Right atrium auricular region (tissue), 2 donors: ENCODE measurements around the gene ZNF444. TPM values are rescaled to one million over a fixed set of nuclear protein-coding genes. Genes with fewer than 3 reads are reported as not detected.

Source experiments
- DNase-seq: peaks from one replicate; pipeline ENCODE4 v3.0.0-alpha.2; 2019; ENCODE audit warnings: low spot score
- H3K27ac ChIP-seq, 2 donors: fragments of 200-600 bp; sonication (generic); 1 replicate in 1 of 2; 2 replicates in 1 of 2; pipeline ENCODE4 v1.5.1; 2016 to 2019
- H3K27me3 ChIP-seq, 2 donors: fragments of 200-600 bp; sonication (generic); one replicate each; pipeline versions ENCODE4 v1.5.1 to v1.6.0; 2017 to 2019
- H3K36me3 ChIP-seq: fragments of 200-600 bp; sonication (generic); one replicate; pipeline ENCODE4 v1.5.1; 2016
- H3K4me1 ChIP-seq, 2 donors: fragments of 200-600 bp; sonication (generic); one replicate each; pipeline versions ENCODE4 v1.5.1 to v1.6.0; 2017 to 2019
- H3K4me3 ChIP-seq, 2 donors: fragments of 200-600 bp; sonication (generic); 1 replicate in 1 of 2; 2 replicates in 1 of 2; pipeline ENCODE4 v1.5.1; 2017 to 2019; ENCODE audit warnings: mild to moderate bottlenecking in 1 of 2, moderate library complexity in 1 of 2
- H3K9me3 ChIP-seq, 2 donors: fragments of 200-600 bp; sonication (generic); one replicate each; pipeline ENCODE4 v1.5.1; 2019
- CTCF ChIP-seq, 2 donors: fragments of 200-600 bp; sonication (generic); IDR thresholded peaks; one replicate each; pipeline ENCODE4 v1.5.1; 2019; ENCODE audit warnings: antibody characterized with exemption in 2 of 2
- total RNA-seq, 2 donors: library from RNA; depleted of rRNA; stranded (reverse); fragments of >200 nt; gene quantifications; one replicate each; pipeline ENCODE4 v1.1.0, GENCODE V29; 2016

ZNF444 gene
- total RNA-seq, 2 donors from 2014 or later: 26.1 to 30.9 TPM

- TF ChIP-seq CTCF (IDR thresholded peaks at IDR 0.05): no peak
- Histone ChIP-seq H3K4me3 (no peak overlapping the region), H3K27me3 (no peaks in the 10 kb centered on the region), H3K9me3 (no peaks in the 10 kb centered on the region), H3K27ac (no peak overlapping the region), H3K4me1 (peaks cover 0 to 26% of the 10 kb centered on the region in 2 donors), H3K36me3 (peaks cover 18% of the 10 kb centered on the region)
- DNase-seq: no peak
Measured at GRCh38 chr19:56142897-56143434, 1.9 kb downstream of the ZNF444 start.

GRCh38 chr19:56144376-56144775, 3.3 kb downstream of the ZNF444 start:
- Histone ChIP-seq H3K27ac (no peak overlapping the region), H3K4me1 (peaks cover 0 to 26% of the 10 kb centered on the region in 2 donors), H3K36me3 (peaks cover 27% of the 10 kb centered on the region), H3K4me3 (no peak overlapping the region), H3K27me3 (no peaks in the 10 kb centered on the region), H3K9me3 (no peaks in the 10 kb centered on the region)
- no peak for TF ChIP-seq CTCF (IDR thresholded peaks at IDR 0.05)
- DNase-seq: no peak

- Histone ChIP-seq H3K27ac (no peak overlapping the region), H3K4me1 (peaks cover 0 to 25% of the 10 kb centered on the region in 2 donors), H3K36me3 (peaks cover 27% of the 10 kb centered on the region), H3K9me3 (no peaks in the 10 kb centered on the region), H3K27me3 (no peaks in the 10 kb centered on the region), H3K4me3 (no peak overlapping the region)
- DNase-seq: no peak
- no peak for TF ChIP-seq CTCF (IDR thresholded peaks at IDR 0.05)
Measured at GRCh38 chr19:56144831-56145230, 3.7 kb downstream of the ZNF444 start.

GRCh38 chr19:56145698-56146097, 4.6 kb downstream of the ZNF444 start:
- Histone ChIP-seq H3K4me3 (no peak overlapping the region), H3K27ac (no peak overlapping the region), H3K36me3 (peaks cover 27% of the 10 kb centered on the region), H3K27me3 (no peaks in the 10 kb centered on the region), H3K4me1 (peaks cover 0 to 19% of the 10 kb centered on the region in 2 donors), H3K9me3 (no peaks in the 10 kb centered on the region)
- no peak for TF ChIP-seq CTCF (IDR thresholded peaks at IDR 0.05)
- DNase-seq: no peak

GRCh38 chr19:56146904-56147303, 5.8 kb downstream of the ZNF444 start:
- no peaks in the 10 kb centered on the region for H3K9me3 ChIP-seq
- no peak for TF ChIP-seq CTCF (IDR thresholded peaks at IDR 0.05)

GRCh38 chr19:56147307-56147706, 6.2 kb downstream of the ZNF444 start:
- Histone ChIP-seq H3K36me3 (peaks cover 27% of the 10 kb centered on the region), H3K9me3 (no peaks in the 10 kb centered on the region), H3K4me3 (no peak overlapping the region), H3K4me1 (peaks cover 0 to 10% of the 10 kb centered on the region in 2 donors), H3K27ac (no peak overlapping the region), H3K27me3 (no peaks in the 10 kb centered on the region)
- no peak for DNase-seq
- no peak for TF ChIP-seq CTCF (IDR thresholded peaks at IDR 0.05)

More at GRCh38 chr19:56146904-56147303, 5.8 kb downstream of the ZNF444 start:
- no peak for DNase-seq
- Histone ChIP-seq H3K27me3 (no peaks in the 10 kb centered on the region), H3K27ac (no peak overlapping the region), H3K4me1 (peaks cover 0 to 14% of the 10 kb centered on the region in 2 donors), H3K36me3 (peaks cover 27% of the 10 kb centered on the region), H3K4me3 (no peak overlapping the region)
